ENCODE results near the gene FERMT3.

The FERMT3 gene

DNA sequence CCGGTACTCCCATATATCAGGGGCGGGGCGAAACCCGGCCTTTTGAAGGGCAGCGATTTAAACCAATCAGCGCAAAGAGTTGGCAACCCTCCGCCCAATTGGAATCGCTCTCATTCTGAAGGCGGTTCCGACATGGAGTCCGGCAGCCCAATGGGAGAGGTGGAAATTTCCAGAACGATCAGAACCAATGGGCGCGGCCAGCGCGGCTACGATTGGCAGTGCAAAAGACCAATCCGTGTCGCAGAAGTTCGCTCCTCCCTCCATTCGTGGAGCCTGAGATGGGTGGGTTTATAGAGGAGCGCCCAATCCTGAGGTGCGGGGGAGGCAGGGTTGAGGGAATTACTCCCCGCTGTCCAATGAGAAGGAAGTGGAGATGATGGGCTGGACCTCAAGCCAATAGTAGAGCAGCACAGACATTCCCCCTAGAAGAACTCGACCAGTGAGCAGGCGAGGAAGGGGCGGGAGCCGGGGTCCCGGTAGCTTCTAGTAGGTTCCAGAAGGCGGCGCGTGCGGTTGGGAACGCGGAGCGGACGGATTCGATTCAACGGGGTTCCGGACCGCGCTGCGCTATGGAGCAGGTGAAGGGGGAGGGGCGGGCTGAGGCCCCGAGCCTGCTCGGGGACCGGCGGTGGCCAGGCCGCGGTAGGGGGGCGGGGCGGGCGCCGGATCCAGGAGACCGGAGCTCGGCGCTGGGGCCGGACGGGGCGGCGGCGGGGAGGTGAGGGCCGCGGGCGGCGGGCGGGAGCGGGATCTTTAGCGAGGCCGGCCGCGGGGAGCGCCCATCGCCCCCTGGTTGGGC, 20.6 kb upstream of the FERMT3 start, which contains the start of gene STIP1:
STIP1 (plus strand) TSS at position 479 of the 799 bp plus-strand sequence; CDS start at position 570, 91 bp downstream.
- FAIRE-seq: peak; percentile 94
- peak; percentile 95 for DNase-seq (ENCODE audit: insufficient read length, low spot score)

DNA sequence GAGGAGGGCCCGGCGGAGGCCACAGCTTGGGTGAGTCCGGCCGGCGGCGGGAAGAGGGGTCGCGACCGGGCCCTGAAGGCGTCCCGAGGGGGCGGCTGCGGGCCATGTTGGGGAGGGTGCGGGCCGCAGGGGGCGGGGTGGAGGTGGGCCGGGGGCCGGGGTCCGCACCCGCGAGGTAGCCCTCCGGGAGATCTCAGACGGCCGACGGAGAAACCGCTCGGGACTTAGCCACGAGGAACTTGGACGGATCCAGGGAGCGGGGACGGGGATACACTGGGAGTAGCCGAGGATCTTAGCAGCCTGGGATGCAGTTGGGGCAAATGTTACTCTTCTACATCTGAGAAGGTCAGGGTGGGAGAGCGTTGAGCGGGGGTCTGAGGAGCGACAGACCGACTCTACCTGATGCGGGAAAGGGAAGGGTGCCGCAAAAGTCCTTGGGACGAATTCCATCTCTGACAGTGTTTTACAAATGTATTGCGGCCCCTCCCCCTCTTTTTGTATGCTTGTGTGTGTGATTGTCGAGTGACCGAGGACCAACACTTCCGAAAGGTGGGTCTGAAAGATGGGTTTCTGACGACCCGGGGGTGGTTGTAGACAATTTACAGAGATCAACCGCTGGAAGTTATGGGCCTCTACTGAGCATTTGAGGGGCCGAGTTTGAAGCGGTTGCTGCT, 19.9 kb upstream of the FERMT3 start:
- DNase-seq (ENCODE audit: insufficient read length, low spot score): no peak
- TF ChIP-seq POLR2AphosphoS5 (IDR thresholded peaks at IDR 0.05; ENCODE audit: low read depth, low read length) (no peak), TAF1 (IDR thresholded peaks at IDR 0.05; ENCODE audit: low read depth, low read length) (no peak), POLR2A (IDR thresholded peaks at IDR 0.05; ENCODE audit: low read depth, low read length) (no peak), SPI1 (IDR thresholded peaks at IDR 0.05; ENCODE audit: low read depth, low read length) (no peak), POU2F2 (IDR thresholded peaks at IDR 0.05; ENCODE audit: low read depth, low read length) (no peak), PAX5 (IDR thresholded peaks at IDR 0.05; ENCODE audit: insufficient read depth, low read length, severe bottlenecking) (no peak)
- FAIRE-seq: no peak

More for the DNA sequence above, 20.6 kb upstream of the FERMT3 start, which contains the start of gene STIP1:
- TF ChIP-seq SPI1 (IDR thresholded peaks at IDR 0.05; ENCODE audit: low read depth, low read length): no peak
- TF ChIP-seq TAF1 (IDR thresholded peaks at IDR 0.05; ENCODE audit: low read depth, low read length): peak; percentile 93

DNA sequence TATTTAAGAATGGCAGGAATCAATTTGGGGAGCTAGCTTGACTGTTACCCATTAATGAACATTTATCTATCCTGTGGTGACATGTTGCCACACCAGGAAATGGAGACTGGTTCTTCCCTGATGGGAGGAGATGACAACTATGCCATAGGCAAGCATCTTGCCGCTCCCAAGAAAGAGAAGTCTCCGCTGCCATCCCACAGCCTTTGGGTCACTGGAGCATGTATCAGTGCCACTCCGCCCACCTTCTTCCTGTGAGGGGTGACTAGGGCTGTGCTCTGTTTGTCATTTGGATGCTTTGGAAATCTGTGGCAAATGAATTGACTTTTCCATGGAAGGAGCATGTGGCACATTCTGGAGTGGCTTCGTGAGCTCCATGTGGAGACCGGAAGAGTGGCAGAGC, 14.1 kb upstream of the FERMT3 start:
- no peak for FAIRE-seq

DNA sequence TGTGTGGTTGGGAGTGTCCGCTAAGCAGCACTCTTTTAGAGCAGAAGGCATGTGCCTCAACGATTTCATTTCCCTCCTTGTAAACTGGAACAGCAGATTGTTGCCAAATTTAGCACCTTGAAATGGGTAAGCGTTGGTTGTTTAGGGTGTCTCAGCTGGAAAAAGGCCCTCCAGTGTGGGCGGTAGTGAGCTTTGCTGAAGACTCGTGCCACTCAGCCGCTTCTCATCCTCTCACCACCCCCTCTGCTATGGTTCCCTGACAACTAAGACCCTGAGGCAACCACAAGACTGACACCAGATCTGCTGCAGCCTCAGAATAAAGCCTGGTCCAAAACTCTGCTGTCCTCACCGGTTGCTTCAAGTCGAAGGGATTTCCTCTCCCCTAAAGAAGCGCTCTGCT, 9.9 kb upstream of the FERMT3 start:
- TF ChIP-seq SPI1 (IDR thresholded peaks at IDR 0.05; ENCODE audit: low read depth, low read length) (no peak), POLR2AphosphoS5 (IDR thresholded peaks at IDR 0.05; ENCODE audit: low read depth, low read length) (no peak), PAX5 (IDR thresholded peaks at IDR 0.05; ENCODE audit: insufficient read depth, low read length, severe bottlenecking) (no peak), POU2F2 (IDR thresholded peaks at IDR 0.05; ENCODE audit: low read depth, low read length) (no peak), TAF1 (IDR thresholded peaks at IDR 0.05; ENCODE audit: low read depth, low read length) (no peak), POLR2A (IDR thresholded peaks at IDR 0.05; ENCODE audit: low read depth, low read length) (no peak)
- FAIRE-seq (no peak), DNase-seq (ENCODE audit: insufficient read length, low spot score) (no peak)

More for the DNA sequence above, 14.1 kb upstream of the FERMT3 start:
- TF ChIP-seq SPI1 (IDR thresholded peaks at IDR 0.05; ENCODE audit: low read depth, low read length) (no peak), POU2F2 (IDR thresholded peaks at IDR 0.05; ENCODE audit: low read depth, low read length) (no peak), TAF1 (IDR thresholded peaks at IDR 0.05; ENCODE audit: low read depth, low read length) (no peak), POLR2A (IDR thresholded peaks at IDR 0.05; ENCODE audit: low read depth, low read length) (no peak)
- DNase-seq (ENCODE audit: insufficient read length, low spot score): no peak

DNA sequence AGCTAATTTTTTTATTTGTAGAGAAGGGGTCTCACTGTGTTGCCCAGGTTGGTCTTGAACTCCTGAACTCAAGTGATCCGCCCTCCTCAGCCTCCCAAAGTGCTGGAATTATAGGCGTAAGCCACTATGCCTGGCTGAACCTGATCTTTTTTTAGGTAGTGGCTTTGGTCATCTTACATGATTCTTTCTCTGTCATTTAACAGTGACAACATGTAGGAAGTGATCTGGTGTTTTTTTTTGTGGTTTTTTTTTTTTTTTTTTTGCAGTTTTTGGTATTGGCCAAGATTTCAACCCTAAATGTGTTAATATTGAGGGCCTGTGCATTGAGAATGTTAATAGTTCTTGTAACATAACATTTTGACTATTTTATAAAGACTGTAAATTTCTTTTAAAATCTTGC, 8.0 kb upstream of the FERMT3 start:
- TF ChIP-seq SPI1 (IDR thresholded peaks at IDR 0.05; ENCODE audit: low read depth, low read length): no peak
- TF ChIP-seq POLR2A (IDR thresholded peaks at IDR 0.05; ENCODE audit: low read depth, low read length): no peak
- TF ChIP-seq PAX5 (IDR thresholded peaks at IDR 0.05; ENCODE audit: insufficient read depth, low read length, severe bottlenecking): no peak
- TF ChIP-seq POLR2AphosphoS5 (IDR thresholded peaks at IDR 0.05; ENCODE audit: low read depth, low read length): no peak
- no peak for TF ChIP-seq POU2F2 (IDR thresholded peaks at IDR 0.05; ENCODE audit: low read depth, low read length)
- TF ChIP-seq TAF1 (IDR thresholded peaks at IDR 0.05; ENCODE audit: low read depth, low read length): no peak

DNA sequence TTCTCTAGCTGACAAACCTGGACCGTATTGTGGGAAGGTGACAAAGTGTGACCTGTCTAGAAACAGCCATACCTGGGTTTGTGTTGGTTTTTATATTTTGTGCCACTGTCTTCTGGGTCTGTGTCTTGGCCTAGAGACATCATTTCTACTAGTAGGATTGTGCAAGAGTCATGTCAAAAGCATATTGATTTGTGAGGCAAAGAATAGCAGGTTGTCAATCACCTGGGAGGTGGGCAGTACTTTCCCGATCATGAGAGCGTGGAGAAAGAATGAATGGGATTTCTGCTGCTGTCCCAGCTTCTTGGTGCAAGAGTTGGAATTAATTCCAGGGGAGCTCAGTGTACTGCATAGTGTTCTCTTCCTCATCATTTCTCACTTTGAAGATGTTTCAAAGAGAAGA, 5.0 kb upstream of the FERMT3 start:
- DNase-seq (ENCODE audit: insufficient read length, low spot score): no peak
- FAIRE-seq: no peak
- TF ChIP-seq PAX5 (IDR thresholded peaks at IDR 0.05; ENCODE audit: insufficient read depth, low read length, severe bottlenecking): no peak
- no peak for TF ChIP-seq TAF1 (IDR thresholded peaks at IDR 0.05; ENCODE audit: low read depth, low read length)
- TF ChIP-seq POU2F2 (IDR thresholded peaks at IDR 0.05; ENCODE audit: low read depth, low read length): no peak
- no peak for TF ChIP-seq SPI1 (IDR thresholded peaks at IDR 0.05; ENCODE audit: low read depth, low read length)
- TF ChIP-seq POLR2A (IDR thresholded peaks at IDR 0.05; ENCODE audit: low read depth, low read length): no peak
- TF ChIP-seq POLR2AphosphoS5 (IDR thresholded peaks at IDR 0.05; ENCODE audit: low read depth, low read length): no peak

More for the DNA sequence above, 8.0 kb upstream of the FERMT3 start:
- no peak for FAIRE-seq
- no peak for DNase-seq (ENCODE audit: insufficient read length, low spot score)

DNA sequence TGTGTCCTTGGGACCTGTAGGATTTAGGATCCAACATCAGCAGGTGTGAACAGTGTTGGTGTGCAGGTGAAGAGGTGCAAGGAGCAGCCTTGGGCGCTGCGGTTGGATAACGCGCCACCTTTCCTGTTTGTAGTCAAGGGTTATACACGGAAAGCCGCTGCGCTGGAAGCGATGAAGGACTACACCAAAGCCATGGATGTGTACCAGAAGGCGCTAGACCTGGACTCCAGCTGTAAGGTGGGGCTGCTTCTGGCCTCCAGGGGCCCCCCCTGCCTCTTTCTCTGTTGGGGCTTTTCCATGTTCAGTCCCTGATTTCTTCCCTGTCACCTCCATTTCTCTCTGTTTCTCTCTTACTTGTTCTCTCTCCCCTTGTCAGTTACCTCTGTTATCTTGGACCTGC, 3.5 kb upstream of the FERMT3 start:
- TF ChIP-seq SPI1 (IDR thresholded peaks at IDR 0.05; ENCODE audit: low read depth, low read length) (no peak), PAX5 (IDR thresholded peaks at IDR 0.05; ENCODE audit: insufficient read depth, low read length, severe bottlenecking) (no peak), POLR2AphosphoS5 (IDR thresholded peaks at IDR 0.05; ENCODE audit: low read depth, low read length) (no peak), POLR2A (IDR thresholded peaks at IDR 0.05; ENCODE audit: low read depth, low read length) (no peak), TAF1 (IDR thresholded peaks at IDR 0.05; ENCODE audit: low read depth, low read length) (no peak), POU2F2 (IDR thresholded peaks at IDR 0.05; ENCODE audit: low read depth, low read length) (no peak)
- FAIRE-seq: no peak
- no peak for DNase-seq (ENCODE audit: insufficient read length, low spot score)

GRCh38 chr11:64203421-64204079, 3.0 kb upstream of the FERMT3 start:
- DNase-seq (ENCODE audit: insufficient read length, low spot score): no peak
- FAIRE-seq: no peak
- TF ChIP-seq POLR2A (IDR thresholded peaks at IDR 0.05; ENCODE audit: low read depth, low read length) (no peak), SPI1 (IDR thresholded peaks at IDR 0.05; ENCODE audit: low read depth, low read length) (no peak), PAX5 (IDR thresholded peaks at IDR 0.05; ENCODE audit: insufficient read depth, low read length, severe bottlenecking) (no peak), POU2F2 (IDR thresholded peaks at IDR 0.05; ENCODE audit: low read depth, low read length) (no peak), TAF1 (IDR thresholded peaks at IDR 0.05; ENCODE audit: low read depth, low read length) (no peak)

DNA sequence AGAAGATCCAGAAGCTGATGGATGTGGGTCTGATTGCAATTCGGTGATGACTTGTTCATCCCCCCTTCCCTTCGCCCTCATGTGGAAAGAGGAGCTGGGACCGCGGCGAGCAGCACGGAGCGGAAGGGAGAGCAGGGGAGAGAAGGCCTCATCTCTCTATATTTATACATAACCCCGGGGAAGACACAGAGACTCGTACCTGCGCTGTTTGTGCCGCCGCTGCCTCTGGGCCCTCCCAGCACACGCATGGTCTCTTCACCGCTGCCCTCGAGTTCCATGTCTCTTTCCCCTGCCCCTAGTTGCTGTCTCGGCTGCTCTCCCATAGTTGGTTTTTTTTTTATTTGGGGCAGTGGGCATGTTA, 2.5 kb upstream of the FERMT3 start:
- TF ChIP-seq POLR2A (IDR thresholded peaks at IDR 0.05; ENCODE audit: low read depth, low read length) (no peak), POU2F2 (IDR thresholded peaks at IDR 0.05; ENCODE audit: low read depth, low read length) (no peak), SPI1 (IDR thresholded peaks at IDR 0.05; ENCODE audit: low read depth, low read length) (no peak), POLR2AphosphoS5 (IDR thresholded peaks at IDR 0.05; ENCODE audit: low read depth, low read length) (no peak), PAX5 (IDR thresholded peaks at IDR 0.05; ENCODE audit: insufficient read depth, low read length, severe bottlenecking) (no peak), TAF1 (IDR thresholded peaks at IDR 0.05; ENCODE audit: low read depth, low read length) (no peak)
- no peak for DNase-seq (ENCODE audit: insufficient read length, low spot score)
- no peak for FAIRE-seq
